Liver (tissue), 9 donors: ENCODE data around the gene ACP7. TPM values are rescaled to one million over a fixed set of nuclear protein-coding genes. Genes with fewer than 3 reads are reported as not detected.

Source experiments
- DNase-seq: peaks from one replicate; pipeline ENCODE4 v3.0.0-alpha.2; 2017; ENCODE audit warnings: low spot score
- H3K27ac ChIP-seq, 2 donors: one replicate each; pipeline ENCODE4 v1.7.0; 2013; ENCODE audit warnings: inconsistent platforms in 2 of 2, low read length in 2 of 2, control low read depth in 1 of 2, low read depth in 1 of 2, mild to moderate bottlenecking in 1 of 2
- H3K27me3 ChIP-seq, 4 donors: one replicate each; pipeline versions ENCODE4 v1.6.1 to v1.7.0; 2013; ENCODE audit warnings: low read length in 3 of 4, inconsistent platforms in 1 of 4, mild to moderate bottlenecking in 1 of 4, moderate library complexity in 1 of 4; ENCODE audit not compliant: control insufficient read depth in 4 of 4, insufficient read depth in 4 of 4
- H3K36me3 ChIP-seq, 4 donors: one replicate each; pipeline versions ENCODE4 v1.6.1 to v1.7.0; 2013; ENCODE audit warnings: low read length in 3 of 4, mild to moderate bottlenecking in 3 of 4, low read depth in 1 of 4, moderate library complexity in 1 of 4; ENCODE audit not compliant: control insufficient read depth in 4 of 4, insufficient read depth in 3 of 4
- H3K4me1 ChIP-seq, 4 donors: one replicate each; pipeline versions ENCODE4 v1.6.1 to v1.7.0; 2013; ENCODE audit warnings: low read length in 3 of 4, mild to moderate bottlenecking in 3 of 4, moderate library complexity in 1 of 4; ENCODE audit not compliant: control insufficient read depth in 4 of 4, insufficient read depth in 4 of 4
- H3K4me3 ChIP-seq, 3 donors: one replicate each; pipeline versions ENCODE4 v1.6.1 to v1.7.0; 2013; ENCODE audit warnings: low read length in 3 of 3, control low read depth in 1 of 3, low read depth in 1 of 3, mild to moderate bottlenecking in 1 of 3
- H3K9ac ChIP-seq, 2 donors: one replicate each; pipeline ENCODE4 v1.7.0; 2013; ENCODE audit warnings: low read length in 2 of 2, mild to moderate bottlenecking in 2 of 2, moderate library complexity in 2 of 2, control low read depth in 1 of 2, low read depth in 1 of 2
- H3K9me3 ChIP-seq, 4 donors: one replicate each; pipeline versions ENCODE4 v1.6.1 to v1.7.0; 2013; ENCODE audit warnings: low read length in 3 of 4; ENCODE audit not compliant: control insufficient read depth in 4 of 4
- FOXA1 ChIP-seq: IDR thresholded peaks from 2 replicates; pipeline ENCODE4 v1.6.1; 2016; ENCODE audit warnings: antibody characterized with exemption
- FOXA2 ChIP-seq: IDR thresholded peaks from 2 replicates; pipeline ENCODE4 v1.6.1; 2016; ENCODE audit warnings: antibody characterized with exemption
- GABPA ChIP-seq, 2 donors: IDR thresholded peaks in 1 of 2; conservative IDR thresholded peaks in 1 of 2; 2 replicates each; pipeline ENCODE4 v1.6.1; 2016; ENCODE audit warnings: antibody characterized with exemption in 2 of 2, mild to moderate bottlenecking in 1 of 2, moderate library complexity in 1 of 2
- HNF4A ChIP-seq, 2 donors: conservative IDR thresholded peaks; 2 replicates each; pipeline ENCODE4 v1.6.1; 2016; ENCODE audit warnings: antibody characterized with exemption in 2 of 2, mild to moderate bottlenecking in 2 of 2
- HNF4G ChIP-seq: IDR thresholded peaks from 2 replicates; pipeline ENCODE4 v1.6.1; 2016; ENCODE audit warnings: antibody characterized with exemption
- JUND ChIP-seq, 2 donors: IDR thresholded peaks; 2 replicates each; pipeline ENCODE4 v1.6.1; 2016; ENCODE audit warnings: antibody characterized with exemption in 2 of 2
- NR2F2 ChIP-seq: IDR thresholded peaks from 2 replicates; pipeline ENCODE4 v1.6.1; 2016; ENCODE audit warnings: antibody characterized with exemption
- RAD21 ChIP-seq, 2 donors: IDR thresholded peaks; 2 replicates each; pipeline ENCODE4 v1.6.1; 2016; ENCODE audit warnings: antibody characterized with exemption in 2 of 2, mild to moderate bottlenecking in 2 of 2
- RXRA ChIP-seq, 2 donors: IDR thresholded peaks; 2 replicates each; pipeline ENCODE4 v1.6.1; 2017 to 2018; ENCODE audit warnings: antibody characterized with exemption in 2 of 2, mild to moderate bottlenecking in 1 of 2
- SP1 ChIP-seq: IDR thresholded peaks from 2 replicates; pipeline ENCODE4 v1.6.1; 2018; ENCODE audit warnings: antibody characterized with exemption, mild to moderate bottlenecking
- TAF1 ChIP-seq: conservative IDR thresholded peaks from 2 replicates; pipeline ENCODE4 v1.6.1; 2016; ENCODE audit warnings: antibody characterized with exemption, mild to moderate bottlenecking
- WGBS: extraction: QIAGEN DNeasy Blood & Tissue Kit; methylation state at CpG from one replicate; pipeline ENCODE4 v1.1.7; 2013; 5-methylcytosine and 5-hydroxymethylcytosine counted together
- polyA plus RNA-seq, 2 donors: library from polyadenylated mRNA; stranded (reverse) in 1 of 2; unstranded in 1 of 2; fragments of 200-250 nt in 1 of 2; fragments of >200 nt in 1 of 2; fragmentation: Nextera tagmentation in 1 of 2; extraction: Ambion mirVana in 1 of 2; gene quantifications; one replicate each; pipeline versions ENCODE4 v1.2.1 to v1.2.3, GENCODE V29; 2013 to 2015
- total RNA-seq, 2 donors: library from RNA; depleted of rRNA; stranded (reverse); fragments of >200 nt; gene quantifications; one replicate each; pipeline ENCODE4 v1.2.3, GENCODE V29; 2014
- TF ChIP-seq, protein P1 (sequence below): IDR thresholded peaks from 2 replicates; pipeline ENCODE4 v1.6.1; 2016; ENCODE audit warnings: antibody characterized with exemption
- TF ChIP-seq, protein P2 (sequence below): fragments of 150-350 bp; IDR thresholded peaks from 2 replicates; pipeline ENCODE4 v1.5.1; 2017; ENCODE audit warnings: improper control_type of control experiment, low read depth, low read length; ENCODE audit not compliant: missing input control
- TF ChIP-seq, protein P3 (sequence below): IDR thresholded peaks from 2 replicates; pipeline ENCODE4 v1.6.1; 2016; ENCODE audit warnings: antibody characterized with exemption
- TF ChIP-seq, protein P4 (sequence below): IDR thresholded peaks from 2 replicates; pipeline ENCODE4 v1.6.1; 2016; ENCODE audit warnings: antibody characterized with exemption, mild to moderate bottlenecking
- donor health status: healthy.
- donor health status: healthy.
- donor health status: healthy.
- donor health status: healthy.
- donor health status: healthy.

ACP7 gene
- total and polyA plus RNA-seq, 4 donors: 0.05 TPM; not detected in 3

DNA sequence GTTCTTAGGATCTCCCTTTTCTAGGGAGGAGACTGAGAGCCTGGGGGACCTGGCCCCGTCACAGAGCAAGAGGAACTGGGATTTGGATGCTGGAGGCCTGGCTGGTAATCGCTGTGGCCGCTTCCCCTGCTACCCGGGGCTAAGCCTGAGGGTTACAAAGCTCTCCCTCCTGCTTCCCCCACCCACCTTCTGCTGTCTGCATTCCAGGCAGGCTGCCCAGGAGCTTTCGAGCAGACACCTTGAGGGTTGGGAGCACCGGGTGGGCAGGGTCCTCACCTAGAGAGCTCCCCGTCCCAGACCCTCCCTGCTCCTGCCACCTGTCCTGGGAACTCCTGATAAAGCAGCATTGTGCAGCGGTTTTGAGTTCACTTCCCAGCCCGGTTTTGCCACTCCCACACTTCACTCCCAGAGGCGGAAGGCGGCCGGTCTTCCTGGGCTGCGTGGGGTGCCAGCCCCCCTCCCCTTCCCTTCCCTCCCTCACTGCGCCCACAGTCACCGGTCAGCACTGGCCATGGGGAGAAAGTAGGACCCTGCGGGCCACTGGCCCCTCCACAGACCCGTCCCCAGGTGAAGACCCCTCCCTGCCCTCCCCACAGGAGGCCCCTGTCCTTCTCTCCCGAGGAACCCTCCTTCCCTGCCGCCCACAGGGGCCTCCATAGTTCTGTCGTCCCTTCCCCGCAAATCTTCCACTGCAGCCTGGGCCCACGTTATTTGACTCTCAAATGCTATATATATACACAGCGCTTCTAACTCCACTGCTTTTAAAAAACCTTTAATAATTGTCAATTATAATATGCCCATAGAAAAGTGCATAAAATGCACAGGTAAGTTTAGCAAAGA is 49.5 kb downstream of the ACP7 start:
- Histone ChIP-seq H3K9me3 (no peaks in the 10 kb centered on the region), H3K36me3 (no peaks in the 10 kb centered on the region), H3K27me3 (no peaks in the 10 kb centered on the region), H3K4me1 (peaks cover 9 to 37% (median 30%) of the 10 kb centered on the region in 4 donors), H3K9ac (no peak overlapping the region), H3K4me3 (no peak overlapping the region), H3K27ac (no peak overlapping the region)
- WGBS: 65% methylated on average over 23 of the region's 23 CpGs
- no peak for DNase-seq
- TF ChIP-seq HNF4A (conservative IDR thresholded peaks at IDR 0.05) (no peak), NR2F2 (no peak), RXRA (IDR thresholded peaks at IDR 0.05) (no peak), JUND (IDR thresholded peaks at IDR 0.05) (no peak), HNF4G (no peak), FOXA2 (no peak), RAD21 (IDR thresholded peaks at IDR 0.05) (no peak), FOXA1 (no peak)
- TF ChIP-seq, protein P1, sequence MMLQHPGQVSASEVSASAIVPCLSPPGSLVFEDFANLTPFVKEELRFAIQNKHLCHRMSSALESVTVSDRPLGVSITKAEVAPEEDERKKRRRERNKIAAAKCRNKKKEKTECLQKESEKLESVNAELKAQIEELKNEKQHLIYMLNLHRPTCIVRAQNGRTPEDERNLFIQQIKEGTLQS: no peak

DNA sequence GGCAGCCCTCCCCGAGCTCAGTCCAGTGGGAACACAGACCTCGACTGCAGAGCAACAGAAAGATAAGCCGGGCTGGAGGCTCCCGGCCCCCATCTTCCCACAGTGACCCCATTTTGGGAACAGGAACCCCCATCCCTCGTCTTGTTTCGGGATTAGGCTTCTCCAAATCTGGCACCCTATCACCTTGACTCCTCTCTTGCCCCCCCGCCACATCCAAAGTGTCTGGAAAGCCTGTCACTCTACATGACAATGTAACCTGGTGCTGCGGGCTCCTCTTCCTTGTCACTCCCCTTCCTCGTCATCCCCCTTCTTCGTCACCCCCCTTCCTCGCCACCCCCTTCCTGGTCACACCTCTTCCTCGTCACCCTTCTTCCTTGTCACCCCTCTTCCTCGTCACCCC is 51.5 kb downstream of the ACP7 start:
- DNase-seq: peak; percentile 31
- Histone ChIP-seq H3K36me3 (no peaks in the 10 kb centered on the region), H3K27me3 (no peaks in the 10 kb centered on the region), H3K4me1 (peaks cover 9 to 26% (median 18%) of the 10 kb centered on the region in 4 donors), H3K4me3 (no peak overlapping the region), H3K27ac (no peak overlapping the region), H3K9me3 (no peaks in the 10 kb centered on the region), H3K9ac (no peak overlapping the region)
- WGBS: 88% methylated on average over 13 of the region's 13 CpGs
- TF ChIP-seq, protein P2, sequence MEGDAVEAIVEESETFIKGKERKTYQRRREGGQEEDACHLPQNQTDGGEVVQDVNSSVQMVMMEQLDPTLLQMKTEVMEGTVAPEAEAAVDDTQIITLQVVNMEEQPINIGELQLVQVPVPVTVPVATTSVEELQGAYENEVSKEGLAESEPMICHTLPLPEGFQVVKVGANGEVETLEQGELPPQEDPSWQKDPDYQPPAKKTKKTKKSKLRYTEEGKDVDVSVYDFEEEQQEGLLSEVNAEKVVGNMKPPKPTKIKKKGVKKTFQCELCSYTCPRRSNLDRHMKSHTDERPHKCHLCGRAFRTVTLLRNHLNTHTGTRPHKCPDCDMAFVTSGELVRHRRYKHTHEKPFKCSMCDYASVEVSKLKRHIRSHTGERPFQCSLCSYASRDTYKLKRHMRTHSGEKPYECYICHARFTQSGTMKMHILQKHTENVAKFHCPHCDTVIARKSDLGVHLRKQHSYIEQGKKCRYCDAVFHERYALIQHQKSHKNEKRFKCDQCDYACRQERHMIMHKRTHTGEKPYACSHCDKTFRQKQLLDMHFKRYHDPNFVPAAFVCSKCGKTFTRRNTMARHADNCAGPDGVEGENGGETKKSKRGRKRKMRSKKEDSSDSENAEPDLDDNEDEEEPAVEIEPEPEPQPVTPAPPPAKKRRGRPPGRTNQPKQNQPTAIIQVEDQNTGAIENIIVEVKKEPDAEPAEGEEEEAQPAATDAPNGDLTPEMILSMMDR: no peak
- no peak for TF ChIP-seq RXRA (IDR thresholded peaks at IDR 0.05)
- TF ChIP-seq SP1: no peak
- TF ChIP-seq HNF4G: no peak
- TF ChIP-seq, protein P3, sequence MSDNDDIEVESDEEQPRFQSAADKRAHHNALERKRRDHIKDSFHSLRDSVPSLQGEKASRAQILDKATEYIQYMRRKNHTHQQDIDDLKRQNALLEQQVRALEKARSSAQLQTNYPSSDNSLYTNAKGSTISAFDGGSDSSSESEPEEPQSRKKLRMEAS: no peak
- TF ChIP-seq GABPA (IDR thresholded peaks at IDR 0.05 in 1 of 2, conservative IDR thresholded peaks at IDR 0.05 in 1 of 2): no peak
- no peak for TF ChIP-seq TAF1
- TF ChIP-seq FOXA2: no peak
- TF ChIP-seq, protein P4, sequence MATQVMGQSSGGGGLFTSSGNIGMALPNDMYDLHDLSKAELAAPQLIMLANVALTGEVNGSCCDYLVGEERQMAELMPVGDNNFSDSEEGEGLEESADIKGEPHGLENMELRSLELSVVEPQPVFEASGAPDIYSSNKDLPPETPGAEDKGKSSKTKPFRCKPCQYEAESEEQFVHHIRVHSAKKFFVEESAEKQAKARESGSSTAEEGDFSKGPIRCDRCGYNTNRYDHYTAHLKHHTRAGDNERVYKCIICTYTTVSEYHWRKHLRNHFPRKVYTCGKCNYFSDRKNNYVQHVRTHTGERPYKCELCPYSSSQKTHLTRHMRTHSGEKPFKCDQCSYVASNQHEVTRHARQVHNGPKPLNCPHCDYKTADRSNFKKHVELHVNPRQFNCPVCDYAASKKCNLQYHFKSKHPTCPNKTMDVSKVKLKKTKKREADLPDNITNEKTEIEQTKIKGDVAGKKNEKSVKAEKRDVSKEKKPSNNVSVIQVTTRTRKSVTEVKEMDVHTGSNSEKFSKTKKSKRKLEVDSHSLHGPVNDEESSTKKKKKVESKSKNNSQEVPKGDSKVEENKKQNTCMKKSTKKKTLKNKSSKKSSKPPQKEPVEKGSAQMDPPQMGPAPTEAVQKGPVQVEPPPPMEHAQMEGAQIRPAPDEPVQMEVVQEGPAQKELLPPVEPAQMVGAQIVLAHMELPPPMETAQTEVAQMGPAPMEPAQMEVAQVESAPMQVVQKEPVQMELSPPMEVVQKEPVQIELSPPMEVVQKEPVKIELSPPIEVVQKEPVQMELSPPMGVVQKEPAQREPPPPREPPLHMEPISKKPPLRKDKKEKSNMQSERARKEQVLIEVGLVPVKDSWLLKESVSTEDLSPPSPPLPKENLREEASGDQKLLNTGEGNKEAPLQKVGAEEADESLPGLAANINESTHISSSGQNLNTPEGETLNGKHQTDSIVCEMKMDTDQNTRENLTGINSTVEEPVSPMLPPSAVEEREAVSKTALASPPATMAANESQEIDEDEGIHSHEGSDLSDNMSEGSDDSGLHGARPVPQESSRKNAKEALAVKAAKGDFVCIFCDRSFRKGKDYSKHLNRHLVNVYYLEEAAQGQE: no peak
- no peak for TF ChIP-seq FOXA1
- TF ChIP-seq JUND (IDR thresholded peaks at IDR 0.05): no peak
- TF ChIP-seq, protein P1: no peak
